Activated T-cell treated with anti-CD3 and anti-CD28 coated beads for 4 hours (primary cell): ENCODE results near the gene NCOA3.
"Not testable (repeated sequence)": the region's sequence is repeated elsewhere in the genome, so short reads cannot be mapped to it uniquely, and the experiment has no call there.

Source experiments
- DNase-seq: peaks from one replicate; pipeline ENCODE4 v3.0.0-alpha.2; 2020

NCOA3 gene

GRCh38 chr20:47568019-47568418 lies 66.3 kb downstream of the NCOA3 start:
- no peak for DNase-seq

- DNase-seq = no peak
Observed at GRCh38 chr20:47568837-47569410, 67.2 kb downstream of the NCOA3 start.

GRCh38 chr20:47571426-47571825 lies 69.7 kb downstream of the NCOA3 start:
- no peak for DNase-seq

GRCh38 chr20:47572105-47572729 lies 70.5 kb downstream of the NCOA3 start:
- DNase-seq = no peak

- no peak for DNase-seq
Observed at GRCh38 chr20:47573559-47573958, 71.9 kb downstream of the NCOA3 start.

- no peak for DNase-seq
Observed at GRCh38 chr20:47574616-47575364, 73.1 kb downstream of the NCOA3 start.

GRCh38 chr20:47576516-47577033 lies 74.9 kb downstream of the NCOA3 start:
- DNase-seq = no peak

- no peak for DNase-seq
Observed at GRCh38 chr20:47577314-47577713, 75.6 kb downstream of the NCOA3 start.

GRCh38 chr20:47578543-47578942 lies 76.9 kb downstream of the NCOA3 start:
- no peak for DNase-seq

GRCh38 chr20:47580686-47581085 lies 79.0 kb downstream of the NCOA3 start:
- not testable (repeated sequence) for DNase-seq

- DNase-seq = no peak
Observed at GRCh38 chr20:47581090-47581489, 79.4 kb downstream of the NCOA3 start.

GRCh38 chr20:47583551-47583950 lies 81.9 kb downstream of the NCOA3 start:
- DNase-seq = no peak

- no peak for DNase-seq
Observed at GRCh38 chr20:47585087-47585747, 83.5 kb downstream of the NCOA3 start.

- no peak for DNase-seq
Observed at GRCh38 chr20:47586649-47587294, 85.1 kb downstream of the NCOA3 start.

GRCh38 chr20:47588158-47588557 lies 86.5 kb downstream of the NCOA3 start:
- DNase-seq = no peak

GRCh38 chr20:47591231-47591630 lies 89.5 kb downstream of the NCOA3 start:
- DNase-seq = no peak

GRCh38 chr20:47594157-47594556 lies 92.5 kb downstream of the NCOA3 start:
- DNase-seq = no peak

GRCh38 chr20:47595138-47595537 lies 93.5 kb downstream of the NCOA3 start:
- DNase-seq = not testable (repeated sequence)

- no peak for DNase-seq
Observed at GRCh38 chr20:47596003-47596571, 94.4 kb downstream of the NCOA3 start.

- no peak for DNase-seq
Observed at GRCh38 chr20:47597090-47597489, 95.4 kb downstream of the NCOA3 start.

- DNase-seq = no peak
Observed at GRCh38 chr20:47598911-47599744, 97.4 kb downstream of the NCOA3 start.
